Measurements from ENCODE around the gene POLRMT. TPM values are rescaled to one million over a fixed set of nuclear protein-coding genes. Genes with fewer than 3 reads are reported as not detected.

Gene POLRMT
- total RNA-seq, 1 donor from 2014 or later: 54.5 TPM

GRCh38 chr19:651114-651818, 17.9 kb upstream of the POLRMT start:
- DNase-seq: no peak
- no peak for ATAC-seq (ENCODE audit: poor library complexity)
- intact Hi-C loops (cut with DNase I): no loop called here

DNA sequence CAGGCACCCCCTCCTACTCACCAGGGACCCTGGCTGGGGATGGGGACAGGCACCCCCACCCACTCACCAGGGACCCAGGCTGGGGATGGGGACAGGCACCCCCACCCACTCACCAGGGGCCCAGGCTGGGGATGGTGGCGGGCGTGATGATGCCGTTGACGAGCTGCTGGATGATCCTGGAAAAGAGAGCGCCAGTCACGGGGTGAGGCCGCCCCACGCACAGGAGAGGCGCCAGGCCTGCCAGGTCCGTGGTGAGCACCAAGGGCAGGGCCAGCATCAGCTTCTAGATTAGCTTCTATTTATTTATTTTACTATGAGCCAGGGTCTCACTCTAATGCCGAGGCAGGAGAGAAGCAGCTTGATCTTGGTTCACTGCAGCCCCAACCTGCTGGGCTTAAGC, 16.8 kb upstream of the POLRMT start:
- intact Hi-C loops (cut with DNase I): no loop called here
- DNase-seq (no peak), ATAC-seq (ENCODE audit: poor library complexity) (no peak)

DNA sequence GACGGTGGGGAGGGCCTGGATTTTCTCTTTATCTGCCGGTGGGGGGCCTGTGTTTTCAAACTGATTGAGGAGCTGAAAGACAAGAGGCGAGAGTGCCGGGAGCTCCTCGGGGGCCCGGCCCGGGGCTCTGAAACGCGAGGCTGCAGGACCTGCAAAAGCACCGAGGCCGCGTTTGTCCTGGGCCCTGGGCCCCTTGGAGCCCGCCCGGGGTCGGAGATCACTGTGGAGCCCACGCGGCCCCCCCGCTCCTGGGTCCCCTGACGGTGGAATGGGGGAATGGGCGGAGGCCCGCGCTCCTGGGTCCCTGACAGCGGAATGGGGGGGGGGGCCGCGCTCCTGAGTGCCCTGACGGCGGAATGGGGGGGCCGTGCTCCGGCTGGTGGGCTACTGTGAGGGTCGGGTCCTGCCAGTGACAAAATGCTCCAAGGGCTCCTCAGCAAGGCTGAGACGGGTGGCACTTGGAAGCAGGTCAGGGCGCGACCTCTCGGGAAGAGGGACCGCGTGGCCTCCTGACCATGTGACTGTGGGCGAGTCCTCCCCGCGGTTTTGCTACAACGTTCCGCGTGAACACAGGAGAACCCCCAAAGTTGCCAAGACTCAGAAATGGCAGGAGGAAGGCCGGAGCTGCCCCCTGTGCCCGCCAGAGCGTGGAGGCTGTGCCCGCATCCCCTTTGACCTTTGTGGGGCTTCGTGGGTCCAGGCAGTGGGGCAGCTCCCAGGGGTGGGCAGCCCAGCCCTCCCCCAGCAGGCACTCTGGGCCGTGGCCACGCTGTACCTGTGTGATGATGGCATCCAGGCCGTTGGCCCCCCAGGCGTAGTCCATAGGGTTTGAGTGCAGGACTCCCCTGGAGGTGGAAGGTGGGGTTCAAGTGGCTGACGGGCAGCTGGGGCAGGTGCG, 15.8 kb upstream of the POLRMT start:
- intact Hi-C loops (cut with DNase I): no loop called here
- no peak for ATAC-seq (ENCODE audit: poor library complexity)
- no peak for DNase-seq

DNA sequence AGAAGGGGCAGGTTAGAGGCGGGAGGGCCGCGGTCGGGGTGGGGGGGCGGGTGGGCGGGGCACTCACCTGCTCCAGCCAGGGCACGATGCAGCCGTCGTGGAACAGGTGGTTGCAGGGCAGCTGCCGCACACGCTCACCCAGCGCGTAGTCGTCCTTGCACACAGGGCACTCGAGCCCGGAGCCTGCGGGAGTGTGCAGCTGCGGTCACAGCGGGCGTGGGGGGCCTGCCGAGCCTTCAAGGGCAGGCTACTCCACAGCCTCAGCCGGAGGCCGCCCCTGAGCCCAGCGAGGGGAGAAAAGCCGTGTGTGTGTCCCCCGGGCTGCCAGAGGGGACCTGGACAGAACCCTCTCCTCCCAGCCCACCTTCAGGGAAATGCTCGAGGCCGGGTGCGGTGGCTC, 15.0 kb upstream of the POLRMT start:
- DNase-seq: no peak
- ATAC-seq (ENCODE audit: poor library complexity): no peak
- intact Hi-C loops (cut with DNase I): no loop called here

DNA sequence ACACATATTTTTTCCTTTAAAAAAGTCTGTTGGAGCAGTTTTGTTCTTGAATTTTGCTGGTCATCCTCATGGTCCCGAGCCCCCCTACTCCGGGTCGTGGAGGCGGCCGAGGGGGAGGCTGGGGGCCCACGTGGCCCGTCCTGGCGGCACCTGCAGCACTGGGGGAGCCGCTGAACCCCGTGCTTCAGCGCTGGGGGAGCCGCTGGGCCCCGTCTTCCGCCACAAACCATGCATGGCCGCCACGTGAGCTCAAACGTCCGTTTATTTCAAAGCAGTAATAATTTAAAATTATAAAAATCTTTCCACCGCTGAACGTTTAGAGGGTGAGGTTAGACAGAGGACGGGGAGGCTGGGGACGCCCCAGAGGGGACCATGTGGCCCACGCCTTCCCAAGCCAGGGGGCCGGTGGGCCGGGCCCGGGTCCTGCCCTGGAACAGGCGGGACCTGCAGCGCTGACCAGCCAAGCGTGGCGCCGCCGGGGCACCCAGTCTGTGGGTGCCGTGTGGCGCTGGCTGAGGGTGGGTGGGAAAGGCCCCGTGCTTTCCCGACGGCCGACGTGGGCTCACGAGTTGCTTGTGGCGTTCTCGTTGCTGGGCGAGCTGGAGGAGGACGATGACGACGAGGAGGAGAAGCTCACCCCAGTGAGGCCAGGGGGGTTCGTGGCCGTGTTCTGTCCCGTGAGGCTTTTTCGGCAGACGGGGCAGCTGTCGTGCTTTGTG, 14.4 kb upstream of the POLRMT start:
- intact Hi-C loops (cut with DNase I): no loop called here
- ATAC-seq (ENCODE audit: poor library complexity): no peak
- DNase-seq: no peak

DNA sequence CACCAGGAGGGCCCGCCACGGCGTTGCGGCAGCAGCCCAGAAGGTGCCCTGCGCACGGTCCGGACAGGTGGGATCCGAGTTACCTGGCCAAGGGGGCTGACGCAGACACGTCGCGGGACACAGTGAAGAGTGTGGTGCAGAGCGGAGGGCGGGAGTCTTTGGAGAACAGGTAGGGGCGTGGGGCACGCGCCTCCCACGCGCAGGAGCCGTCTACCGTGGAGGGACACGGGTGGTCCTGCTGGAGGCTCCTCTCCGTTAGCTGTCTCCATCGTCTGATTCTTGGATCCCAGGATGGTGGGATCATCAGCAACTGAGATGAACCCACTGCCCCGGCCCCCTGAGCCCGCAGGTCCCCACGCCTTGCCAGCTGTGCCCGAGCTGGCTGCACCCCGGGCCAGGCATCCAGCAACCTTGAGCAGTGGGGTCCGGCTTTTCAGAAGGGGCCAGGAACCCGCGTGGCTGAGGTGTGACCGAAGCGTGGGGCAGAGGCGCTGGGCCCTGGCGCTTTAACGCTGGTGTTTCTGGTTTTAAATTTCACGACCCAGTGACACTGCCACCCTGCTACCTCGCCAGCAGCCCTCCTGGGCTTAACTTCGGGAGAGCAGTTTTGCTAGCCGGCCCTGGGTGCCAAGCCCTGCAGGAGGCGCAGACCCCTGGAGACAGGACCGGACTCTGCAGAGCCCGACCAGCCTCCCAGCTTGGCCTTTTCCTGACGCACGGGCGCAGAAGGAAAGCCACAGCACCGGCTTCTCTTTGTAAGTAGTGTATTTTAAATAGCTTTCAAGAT, 13.6 kb upstream of the POLRMT start:
- no peak for ATAC-seq (ENCODE audit: poor library complexity)
- no peak for DNase-seq
- intact Hi-C loops (cut with DNase I): no loop called here

- intact Hi-C loops (cut with DNase I): no loop called here
- no peak for DNase-seq
- ATAC-seq (ENCODE audit: poor library complexity): no peak
Measured at GRCh38 chr19:645912-646778, 12.8 kb upstream of the POLRMT start.

GRCh38 chr19:644789-645188, 11.5 kb upstream of the POLRMT start:
- no peak for ATAC-seq (ENCODE audit: poor library complexity)
- intact Hi-C loops (cut with DNase I): no loop called here
- no peak for DNase-seq

- no peak for DNase-seq
- intact Hi-C loops (cut with DNase I): no loop called here
- no peak for ATAC-seq (ENCODE audit: poor library complexity)
Measured at GRCh38 chr19:644363-644762, 11.0 kb upstream of the POLRMT start.

DNA sequence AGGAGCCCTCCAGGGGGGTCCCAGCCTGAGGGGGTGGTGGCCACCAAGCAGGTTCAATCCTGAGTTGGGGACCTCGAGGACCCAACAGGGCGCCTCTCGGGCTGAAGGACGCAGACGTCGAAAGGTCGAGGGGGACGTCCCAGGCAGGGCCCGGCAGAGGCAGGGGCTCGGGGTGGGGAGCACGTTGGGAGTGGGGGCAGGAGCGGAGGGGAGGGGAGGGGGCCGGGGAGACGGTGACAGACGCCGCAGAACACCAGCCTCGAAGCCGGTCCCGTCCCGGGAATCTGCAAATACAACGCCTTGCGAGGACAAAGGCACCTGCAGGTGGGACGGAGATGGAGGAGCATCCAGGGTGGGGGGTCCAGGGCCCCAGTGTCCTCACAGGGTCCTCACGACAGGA, 10.4 kb upstream of the POLRMT start:
- DNase-seq: no peak
- no peak for ATAC-seq (ENCODE audit: poor library complexity)
- intact Hi-C loops (cut with DNase I): no loop called here

DNA sequence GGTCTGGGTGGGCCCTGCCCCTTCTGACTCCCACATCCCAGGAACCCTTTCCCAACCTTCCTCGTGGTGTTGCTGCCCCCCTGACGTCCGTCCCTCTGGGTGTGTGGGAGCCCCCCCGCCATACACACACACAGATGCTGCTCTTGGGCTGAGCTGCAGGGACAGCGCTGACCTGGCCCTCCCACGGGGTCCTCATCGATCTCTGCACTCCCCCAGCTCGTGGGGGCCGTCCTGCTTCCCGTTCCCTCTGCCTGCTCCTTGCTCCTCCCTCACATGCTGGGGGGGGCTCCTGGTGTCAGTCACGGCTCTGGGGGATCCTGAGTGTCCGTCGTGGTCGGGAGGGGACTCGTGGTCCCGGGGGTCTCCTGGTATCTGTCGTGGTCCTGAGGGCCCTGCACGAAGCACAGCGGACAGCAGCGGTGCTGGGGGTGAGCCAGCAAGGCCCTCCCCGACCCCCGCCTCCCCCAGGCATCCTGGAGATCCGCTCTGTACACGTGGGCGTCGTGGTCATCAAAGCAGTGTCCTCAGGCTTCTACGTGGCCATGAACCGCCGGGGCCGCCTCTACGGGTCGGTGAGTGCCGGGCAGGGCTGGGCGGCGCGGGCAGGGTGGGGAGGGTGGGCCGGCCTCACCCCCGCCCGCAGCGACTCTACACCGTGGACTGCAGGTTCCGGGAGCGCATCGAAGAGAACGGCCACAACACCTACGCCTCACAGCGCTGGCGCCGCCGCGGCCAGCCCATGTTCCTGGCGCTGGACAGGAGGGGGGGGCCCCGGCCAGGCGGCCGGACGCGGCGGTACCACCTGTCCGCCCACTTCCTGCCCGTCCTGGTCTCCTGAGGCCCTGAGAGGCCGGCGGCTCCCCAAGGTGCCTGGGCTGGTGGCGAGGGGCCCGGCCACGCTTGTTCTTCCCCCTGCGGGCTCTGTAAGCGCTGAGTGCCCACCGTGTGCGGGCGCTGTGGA, 9.7 kb upstream of the POLRMT start:
- DNase-seq: no peak
- ATAC-seq (ENCODE audit: poor library complexity): no peak
- intact Hi-C loops (cut with DNase I): no loop called here

GRCh38 chr19:641702-642101, 8.4 kb upstream of the POLRMT start:
- DNase-seq (no peak), ATAC-seq (ENCODE audit: poor library complexity) (no peak)
- intact Hi-C loops (cut with DNase I): no loop called here

- DNase-seq: no peak
- ATAC-seq (ENCODE audit: poor library complexity): no peak
- intact Hi-C loops (cut with DNase I): no loop called here
Measured at GRCh38 chr19:640606-641189, 7.4 kb upstream of the POLRMT start.

- ATAC-seq (ENCODE audit: poor library complexity): no peak
- intact Hi-C loops (cut with DNase I): no loop called here
- DNase-seq: no peak
Measured at GRCh38 chr19:640161-640558, 6.8 kb upstream of the POLRMT start.

- intact Hi-C loops (cut with DNase I): no loop called here
- ATAC-seq (ENCODE audit: poor library complexity): peak; percentile 95
- DNase-seq: peak; percentile 95
Measured at GRCh38 chr19:639253-640160, 6.2 kb upstream of the POLRMT start, which contains the start of gene FGF22. TSS of gene FGF22 (plus strand) at chr19:639879. CDS start at chr19:639926, 47 bp downstream.

DNA sequence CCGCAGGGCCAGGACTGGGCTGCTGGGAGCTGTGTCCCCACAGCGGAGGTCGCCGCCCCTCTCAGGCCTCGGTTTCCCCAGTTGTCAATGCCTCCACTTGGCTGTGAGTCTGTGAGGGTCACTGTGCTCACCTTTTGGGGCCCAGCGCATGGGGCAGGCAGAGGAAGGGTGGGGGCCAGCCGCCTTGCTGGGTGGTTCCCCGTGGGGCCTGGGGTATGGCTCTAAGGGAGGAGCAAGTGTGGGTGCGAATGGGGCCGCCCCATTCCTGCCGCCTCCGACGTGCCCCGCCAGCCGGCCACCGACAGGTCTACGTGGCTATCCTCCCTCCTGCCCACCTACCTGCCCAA, 5.5 kb upstream of the POLRMT start:
- no peak for ATAC-seq (ENCODE audit: poor library complexity)
- intact Hi-C loops (cut with DNase I): no loop called here
- DNase-seq: no peak
